Measurements from ENCODE around the gene NBEA. TPM values are rescaled to one million over a fixed set of nuclear protein-coding genes. Genes with fewer than 3 reads are reported as not detected.
"Not testable (repeated sequence)": the region's sequence is repeated elsewhere in the genome, so short reads cannot be mapped to it uniquely, and the experiment has no call there.

Gene NBEA
- total RNA-seq, 1 experiment from 2014 or later, result 4.1 TPM

GRCh38 chr13:35675651-35676050 is 733.6 kb downstream of the NBEA start:
- Histone ChIP-seq H3K9ac (ENCODE audit: low read length) (no peak overlapping the region), H3K79me2 (ENCODE audit: insufficient read depth, low read length) (no peaks in the 10 kb centered on the region), H3K4me2 (ENCODE audit: low read length) (no peak overlapping the region), H3K4me1 (ENCODE audit: control insufficient read depth in 1 of 2, insufficient read depth in 2 of 2, low read length in 2 of 2) (no peaks in the 10 kb centered on the region), H3K4me3 (replicated peaks in 1 of 2; ENCODE audit: low read depth in 1 of 2, low read length in 2 of 2) (no peak overlapping the region), H3K9me3 (ENCODE audit: control insufficient read depth in 1 of 2, insufficient read depth in 1 of 2, low read depth in 1 of 2, low read length in 2 of 2) (no peaks in the 10 kb centered on the region), H3K9me2 (ENCODE audit: insufficient read depth) (no peaks in the 10 kb centered on the region), H3K27ac (ENCODE audit: low read depth, low read length) (no peak overlapping the region), H3K36me3 (ENCODE audit: control insufficient read depth in 1 of 2, insufficient read depth in 2 of 2, low read length in 2 of 2) (no peaks in the 10 kb centered on the region), H4K20me1 (ENCODE audit: insufficient read depth) (no peaks in the 10 kb centered on the region), H3K27me3 (ENCODE audit: insufficient read depth, low read length) (no peaks in the 10 kb centered on the region), H2AFZ (ENCODE audit: low read depth, low read length, poor library complexity, severe bottlenecking) (no peak overlapping the region)
- TF ChIP-seq SP1 (IDR thresholded peaks at IDR 0.05; ENCODE audit: low read depth) (no peak), POLR2AphosphoS5 (IDR thresholded peaks at IDR 0.05; ENCODE audit: low read depth, low read length) (no peak)
- TF ChIP-seq, protein P1, sequence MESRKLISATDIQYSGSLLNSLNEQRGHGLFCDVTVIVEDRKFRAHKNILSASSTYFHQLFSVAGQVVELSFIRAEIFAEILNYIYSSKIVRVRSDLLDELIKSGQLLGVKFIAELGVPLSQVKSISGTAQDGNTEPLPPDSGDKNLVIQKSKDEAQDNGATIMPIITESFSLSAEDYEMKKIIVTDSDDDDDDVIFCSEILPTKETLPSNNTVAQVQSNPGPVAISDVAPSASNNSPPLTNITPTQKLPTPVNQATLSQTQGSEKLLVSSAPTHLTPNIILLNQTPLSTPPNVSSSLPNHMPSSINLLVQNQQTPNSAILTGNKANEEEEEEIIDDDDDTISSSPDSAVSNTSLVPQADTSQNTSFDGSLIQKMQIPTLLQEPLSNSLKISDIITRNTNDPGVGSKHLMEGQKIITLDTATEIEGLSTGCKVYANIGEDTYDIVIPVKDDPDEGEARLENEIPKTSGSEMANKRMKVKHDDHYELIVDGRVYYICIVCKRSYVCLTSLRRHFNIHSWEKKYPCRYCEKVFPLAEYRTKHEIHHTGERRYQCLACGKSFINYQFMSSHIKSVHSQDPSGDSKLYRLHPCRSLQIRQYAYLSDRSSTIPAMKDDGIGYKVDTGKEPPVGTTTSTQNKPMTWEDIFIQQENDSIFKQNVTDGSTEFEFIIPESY (IDR thresholded peaks at IDR 0.05; ENCODE audit: extremely low read depth, insufficient replicate concordance, low read length), result no peak
- ATAC-seq (no peak), DNase-seq (ENCODE audit: low read depth, low spot score) (no peak)
- ChIA-PET RAD21 (ENCODE audit: low non-redundant PET in 1 of 2, low total read pairs in 2 of 2, uncharacterized antibody in 2 of 2, unreplicated experiment in 2 of 2) (no interaction called here), CTCF (no interaction called here), POLR2A (no interaction called here)
- intact Hi-C loops (cut with micrococcal nuclease), result no loop called here
- BruUV-seq (replicated peaks), result no TSS peak

- H3K79me2 ChIP-seq (ENCODE audit: insufficient read depth, low read length); intact Hi-C loops (cut with micrococcal nuclease); H3K9me2 ChIP-seq (ENCODE audit: insufficient read depth); H3K27ac ChIP-seq (ENCODE audit: low read depth, low read length); ATAC-seq; RAD21 ChIA-PET (ENCODE audit: low non-redundant PET in 1 of 2, low total read pairs in 2 of 2, uncharacterized antibody in 2 of 2, unreplicated experiment in 2 of 2); POLR2A ChIA-PET; H2AFZ ChIP-seq (ENCODE audit: low read depth, low read length, poor library complexity, severe bottlenecking); CTCF ChIA-PET; H3K27me3 ChIP-seq (ENCODE audit: insufficient read depth, low read length); BruUV-seq (replicated peaks); H3K9me3 ChIP-seq (ENCODE audit: control insufficient read depth in 1 of 2, insufficient read depth in 1 of 2, low read depth in 1 of 2, low read length in 2 of 2); H3K4me3 ChIP-seq (replicated peaks in 1 of 2; ENCODE audit: low read depth in 1 of 2, low read length in 2 of 2); H4K20me1 ChIP-seq (ENCODE audit: insufficient read depth); H3K4me1 ChIP-seq (ENCODE audit: control insufficient read depth in 1 of 2, insufficient read depth in 2 of 2, low read length in 2 of 2); H3K9ac ChIP-seq (ENCODE audit: low read length); DNase-seq (ENCODE audit: low read depth, low spot score); H3K4me2 ChIP-seq (ENCODE audit: low read length); H3K36me3 ChIP-seq (ENCODE audit: control insufficient read depth in 1 of 2, insufficient read depth in 2 of 2, low read length in 2 of 2): not testable (repeated sequence)
These were observed 735.8 kb downstream of the NBEA start for GRCh38 chr13:35677863-35678262.
